Neural cell (in vitro differentiated cells): ENCODE measurements around the gene JAG2.

Experiments
- CTCF ChIP-seq: fragments of 450-650 bp; IDR thresholded peaks from 2 replicates; pipeline ENCODE4 v1.5.1; 2014; ENCODE audit warnings: antibody characterized with exemption, mild to moderate bottlenecking, moderate library complexity; ENCODE audit not compliant: poor library complexity, severe bottlenecking
- MXI1 ChIP-seq: fragments of 450-650 bp; conservative IDR thresholded peaks from 2 replicates; pipeline ENCODE4 v1.6.1; 2014; ENCODE audit warnings: antibody characterized with exemption, mild to moderate bottlenecking; ENCODE audit not compliant: poor library complexity, severe bottlenecking
- TAF1 ChIP-seq: IDR thresholded peaks from 2 replicates; pipeline ENCODE4 v1.6.1; 2012; ENCODE audit warnings: low read depth
- TF ChIP-seq, protein P1 (sequence below): IDR thresholded peaks from 2 replicates; pipeline ENCODE4 v1.6.1; 2012; ENCODE audit warnings: borderline replicate concordance

DNA sequence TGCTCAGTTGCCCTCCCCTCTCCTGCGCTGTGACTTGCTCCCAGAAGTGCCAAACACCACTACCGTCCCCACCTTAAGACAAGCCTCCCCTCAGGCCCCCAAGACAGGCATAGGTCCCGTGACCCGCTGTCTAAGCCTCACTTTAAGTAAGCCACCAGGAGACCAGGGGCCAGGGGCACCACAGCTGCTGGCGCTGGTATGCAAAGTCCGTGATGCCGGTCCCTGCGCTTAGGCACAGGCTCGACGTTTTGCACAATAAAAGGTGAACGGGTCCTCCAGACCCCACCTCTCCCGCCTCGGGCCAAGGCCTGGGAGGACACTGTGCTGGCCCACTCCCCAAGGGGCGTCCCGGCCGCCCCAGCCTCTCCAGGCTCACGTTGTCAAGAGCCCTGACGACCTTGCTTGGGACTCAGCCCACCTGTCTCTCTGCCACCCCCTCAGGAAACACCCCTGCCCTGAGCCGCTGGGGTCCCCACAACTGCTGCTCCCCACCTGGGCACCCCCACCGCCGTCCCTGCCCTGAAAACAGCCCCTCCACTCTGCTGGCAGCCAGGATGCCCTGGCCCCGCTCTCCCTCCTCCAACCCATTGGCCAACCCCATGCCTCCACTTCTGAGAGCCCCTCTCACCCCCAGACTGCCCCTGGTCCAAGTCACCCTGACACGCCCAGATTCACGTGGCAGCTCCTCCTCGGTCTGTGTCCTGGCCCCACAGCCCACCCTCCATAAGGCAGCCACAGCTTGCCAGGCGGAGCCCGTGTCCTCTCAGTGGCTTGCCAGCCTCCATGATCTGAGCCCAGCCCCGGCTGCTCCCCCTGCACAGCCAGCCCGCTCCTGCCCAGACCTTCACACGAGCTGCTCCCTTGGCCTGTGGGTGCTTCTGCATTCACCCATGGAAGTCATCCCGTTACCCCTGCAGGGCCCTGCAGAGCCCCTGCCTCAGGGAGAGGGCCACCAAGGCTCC, 11.9 kb downstream of the JAG2 start:
- TF ChIP-seq CTCF (no peak), MXI1 (no peak), TAF1 (no peak)
- TF ChIP-seq, protein P1, sequence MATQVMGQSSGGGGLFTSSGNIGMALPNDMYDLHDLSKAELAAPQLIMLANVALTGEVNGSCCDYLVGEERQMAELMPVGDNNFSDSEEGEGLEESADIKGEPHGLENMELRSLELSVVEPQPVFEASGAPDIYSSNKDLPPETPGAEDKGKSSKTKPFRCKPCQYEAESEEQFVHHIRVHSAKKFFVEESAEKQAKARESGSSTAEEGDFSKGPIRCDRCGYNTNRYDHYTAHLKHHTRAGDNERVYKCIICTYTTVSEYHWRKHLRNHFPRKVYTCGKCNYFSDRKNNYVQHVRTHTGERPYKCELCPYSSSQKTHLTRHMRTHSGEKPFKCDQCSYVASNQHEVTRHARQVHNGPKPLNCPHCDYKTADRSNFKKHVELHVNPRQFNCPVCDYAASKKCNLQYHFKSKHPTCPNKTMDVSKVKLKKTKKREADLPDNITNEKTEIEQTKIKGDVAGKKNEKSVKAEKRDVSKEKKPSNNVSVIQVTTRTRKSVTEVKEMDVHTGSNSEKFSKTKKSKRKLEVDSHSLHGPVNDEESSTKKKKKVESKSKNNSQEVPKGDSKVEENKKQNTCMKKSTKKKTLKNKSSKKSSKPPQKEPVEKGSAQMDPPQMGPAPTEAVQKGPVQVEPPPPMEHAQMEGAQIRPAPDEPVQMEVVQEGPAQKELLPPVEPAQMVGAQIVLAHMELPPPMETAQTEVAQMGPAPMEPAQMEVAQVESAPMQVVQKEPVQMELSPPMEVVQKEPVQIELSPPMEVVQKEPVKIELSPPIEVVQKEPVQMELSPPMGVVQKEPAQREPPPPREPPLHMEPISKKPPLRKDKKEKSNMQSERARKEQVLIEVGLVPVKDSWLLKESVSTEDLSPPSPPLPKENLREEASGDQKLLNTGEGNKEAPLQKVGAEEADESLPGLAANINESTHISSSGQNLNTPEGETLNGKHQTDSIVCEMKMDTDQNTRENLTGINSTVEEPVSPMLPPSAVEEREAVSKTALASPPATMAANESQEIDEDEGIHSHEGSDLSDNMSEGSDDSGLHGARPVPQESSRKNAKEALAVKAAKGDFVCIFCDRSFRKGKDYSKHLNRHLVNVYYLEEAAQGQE, result no peak
